H9 (cell line): Measurements from ENCODE around the gene OR10D3. TPM values are rescaled to one million over a fixed set of nuclear protein-coding genes. Genes with fewer than 3 reads are reported as not detected.

Experiments
- DNase-seq: peaks from one replicate; pipeline ENCODE4 v3.0.0-alpha.2; 2017
- H2AFZ ChIP-seq: one replicate; pipeline ENCODE4 v1.6.1; 2013; ENCODE audit warnings: mild to moderate bottlenecking, low read length, control low read depth, moderate library complexity
- H2AK5ac ChIP-seq: 2 replicates; pipeline ENCODE4 v1.6.1; 2013; ENCODE audit warnings: low read length, control low read depth, mixed read lengths; ENCODE audit not compliant: insufficient read length
- H2BK120ac ChIP-seq: one replicate; pipeline ENCODE4 v1.6.1; 2013; ENCODE audit warnings: low read depth, mild to moderate bottlenecking, low read length, control low read depth, inconsistent platforms; ENCODE audit not compliant: poor library complexity, severe bottlenecking
- H2BK12ac ChIP-seq: 2 replicates; pipeline ENCODE4 v1.6.1; 2013; ENCODE audit warnings: low read length, control low read depth, mixed read lengths, low read depth; ENCODE audit not compliant: insufficient read length
- H2BK15ac ChIP-seq: 2 replicates; pipeline ENCODE4 v1.6.1; 2013; ENCODE audit warnings: low read depth, low read length, control low read depth
- H2BK20ac ChIP-seq: one replicate; pipeline ENCODE4 v1.6.1; 2013; ENCODE audit warnings: low read depth, mild to moderate bottlenecking, low read length, control low read depth, inconsistent platforms; ENCODE audit not compliant: poor library complexity, severe bottlenecking
- H2BK5ac ChIP-seq: 2 replicates; pipeline ENCODE4 v1.6.1; 2013; ENCODE audit warnings: low read length, control low read depth, mixed read lengths; ENCODE audit not compliant: insufficient read length
- H3K14ac ChIP-seq: 2 replicates; pipeline ENCODE4 v1.6.1; 2013; ENCODE audit warnings: low read length, control low read depth; ENCODE audit not compliant: insufficient read depth
- H3K18ac ChIP-seq: 2 replicates; pipeline ENCODE4 v1.6.1; 2013; ENCODE audit warnings: low read depth, mild to moderate bottlenecking, mixed read lengths, low read length, control low read depth; ENCODE audit not compliant: insufficient read length
- H3K23ac ChIP-seq: 2 replicates; pipeline ENCODE4 v1.6.1; 2013; ENCODE audit warnings: low read length, control low read depth, mixed read lengths, low read depth; ENCODE audit not compliant: insufficient read length
- H3K23me2 ChIP-seq: 2 replicates; pipeline ENCODE4 v1.6.1; 2013; ENCODE audit warnings: low read depth, mild to moderate bottlenecking, mixed read lengths, low read length, control low read depth; ENCODE audit not compliant: insufficient read length, poor library complexity, severe bottlenecking
- H3K27ac ChIP-seq: 2 replicates; pipeline ENCODE4 v1.5.1; 2013; ENCODE audit warnings: low read length, control low read depth, mixed read lengths, low read depth; ENCODE audit not compliant: insufficient read length
- H3K27me3 ChIP-seq: 2 replicates; pipeline ENCODE4 v1.6.1; 2013; ENCODE audit warnings: low read length, control low read depth, inconsistent platforms; ENCODE audit not compliant: insufficient read depth
- H3K4ac ChIP-seq: 2 replicates; pipeline ENCODE4 v1.6.1; 2013; ENCODE audit warnings: low read depth, mild to moderate bottlenecking, control low read depth, inconsistent platforms, low read length, moderate library complexity
- H3K4me1 ChIP-seq: 2 replicates; pipeline ENCODE4 v1.6.1; 2013; ENCODE audit warnings: low read length, control low read depth, inconsistent platforms; ENCODE audit not compliant: insufficient read depth
- H3K4me2 ChIP-seq: 2 replicates; pipeline ENCODE4 v1.6.1; 2013; ENCODE audit warnings: low read length, control low read depth, mixed read lengths; ENCODE audit not compliant: insufficient read length, insufficient read depth
- H3K56ac ChIP-seq: 2 replicates; pipeline ENCODE4 v1.6.1; 2013; ENCODE audit warnings: low read depth, mild to moderate bottlenecking, mixed read lengths, low read length, control low read depth; ENCODE audit not compliant: insufficient read length
- H3K79me1 ChIP-seq: 2 replicates; pipeline ENCODE4 v1.6.1; 2013; ENCODE audit warnings: low read depth, mild to moderate bottlenecking, moderate library complexity, low read length, control low read depth, inconsistent platforms; ENCODE audit not compliant: insufficient read depth, poor library complexity, severe bottlenecking
- H3K79me2 ChIP-seq: 2 replicates; pipeline ENCODE4 v1.6.1; 2013; ENCODE audit warnings: low read length, control low read depth, inconsistent platforms; ENCODE audit not compliant: insufficient read depth
- H3K9ac ChIP-seq: 2 replicates; pipeline ENCODE4 v1.6.1; 2013; ENCODE audit warnings: low read length, control low read depth, mixed read lengths; ENCODE audit not compliant: insufficient read length; ENCODE audit errors: extremely low read depth
- H3K9me3 ChIP-seq: one replicate; pipeline ENCODE4 v1.6.1; 2013; ENCODE audit warnings: low read depth, low read length, inconsistent platforms; ENCODE audit not compliant: control insufficient read depth
- H3T11ph ChIP-seq: one replicate; pipeline ENCODE4 v1.6.1; 2013; ENCODE audit warnings: mild to moderate bottlenecking, low read length, control low read depth, inconsistent platforms
- H4K20me1 ChIP-seq: one replicate; pipeline ENCODE4 v1.6.1; 2013; ENCODE audit not compliant: control insufficient read depth, insufficient read length, insufficient read depth
- H4K5ac ChIP-seq: 2 replicates; pipeline ENCODE4 v1.6.1; 2013; ENCODE audit warnings: low read depth, mild to moderate bottlenecking, mixed read lengths, low read length, control low read depth; ENCODE audit not compliant: insufficient read length
- H4K8ac ChIP-seq: replicated peaks from 2 replicates; pipeline ENCODE4 v1.6.1; 2013; ENCODE audit warnings: low read length, control low read depth, mixed read lengths, low read depth; ENCODE audit not compliant: insufficient read length
- H4K91ac ChIP-seq: 2 replicates; pipeline ENCODE4 v1.6.1; 2013; ENCODE audit warnings: low read depth, mild to moderate bottlenecking, moderate library complexity, mixed read lengths, low read length, control low read depth; ENCODE audit not compliant: insufficient read length
- H3K27ac Mint-ChIP-seq, 3 experiments: 2 replicates in 2 of 3; 3 replicates in 1 of 3; pipeline ENCODE4 v1.8.0; 2020 to 2021; ENCODE audit warnings: mixed read lengths in 3 of 3, mild to moderate bottlenecking in 1 of 3, moderate library complexity in 1 of 3
- H3K27me3 Mint-ChIP-seq: 2 replicates; pipeline ENCODE4 v1.8.0; 2021; ENCODE audit warnings: low read depth, mild to moderate bottlenecking, moderate library complexity, mixed read lengths
- H3K36me3 Mint-ChIP-seq, 3 experiments: 2 replicates in 2 of 3; 3 replicates in 1 of 3; pipeline ENCODE4 v1.8.0; 2020 to 2021; ENCODE audit warnings: low read depth in 3 of 3, mixed read lengths in 3 of 3; ENCODE audit not compliant: insufficient read depth in 1 of 3
- H3K4me1 Mint-ChIP-seq, 2 experiments: 2 replicates each; pipeline ENCODE4 v1.8.0; 2020; ENCODE audit warnings: mixed read lengths in 2 of 2
- H3K4me3 Mint-ChIP-seq, 2 experiments: 2 replicates in 1 of 2; 3 replicates in 1 of 2; pipeline ENCODE4 v1.8.0; 2020 to 2021; ENCODE audit warnings: mild to moderate bottlenecking in 2 of 2, mixed read lengths in 2 of 2, moderate library complexity in 1 of 2
- H3K9me3 Mint-ChIP-seq, 2 experiments: 2 replicates in 1 of 2; 3 replicates in 1 of 2; pipeline ENCODE4 v1.8.0; 2020; ENCODE audit warnings: mild to moderate bottlenecking in 2 of 2, mixed read lengths in 2 of 2, moderate library complexity in 1 of 2
- WGBS: extraction: QIAGEN DNeasy Blood & Tissue Kit; methylation state at CpG from one replicate; pipeline ENCODE4 v1.1.7; 2013; ENCODE audit warnings: missing lambda C conversion rate, low lambda C conversion rate, mixed read lengths; ENCODE audit not compliant: insufficient read length; ENCODE audit errors: extremely low coverage; 5-methylcytosine and 5-hydroxymethylcytosine counted together
- total RNA-seq: library from RNA; stranded (reverse); gene quantifications from 2 replicates; pipeline ENCODE4 v1.2.1, GENCODE V29; 2021
- TF ChIP-seq, protein P1 (sequence below): fragments of 200-600 bp; sonication (generic); conservative IDR thresholded peaks from 3 replicates; pipeline ENCODE4 v1.8.0; 2021; ENCODE audit warnings: antibody characterized with exemption, mild to moderate bottlenecking

OR10D3 gene
- total RNA-seq, 1 experiment from 2014 or later, result not detected

DNA sequence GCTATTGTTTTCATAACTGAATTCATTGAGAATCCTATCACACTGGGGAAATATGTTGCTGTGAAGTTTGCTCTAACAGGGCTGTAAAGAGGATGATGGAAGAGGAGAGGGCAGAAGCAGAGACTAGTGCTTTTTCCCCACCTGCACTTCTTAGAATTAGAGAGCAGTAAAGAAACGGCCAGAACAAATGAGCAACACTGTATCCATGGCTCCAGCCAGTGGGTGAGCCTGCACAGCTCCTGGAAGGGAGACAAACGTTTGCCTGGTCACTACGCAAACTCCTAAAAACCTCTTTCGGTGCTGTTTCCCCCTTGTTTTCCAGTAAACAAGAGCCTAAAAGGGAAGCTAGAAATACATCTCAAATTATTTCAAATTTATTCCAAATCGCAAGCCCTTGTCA, 22.2 kb upstream of the OR10D3 start:
- no peak overlapping the region for H4K8ac ChIP-seq
- H3K36me3 Mint-ChIP-seq, result no peaks in the 10 kb centered on the region; a peak in 1 of 7 replicates
- peaks cover 47% of the 10 kb centered on the region for H3K27me3 Mint-ChIP-seq
- H3K79me2 ChIP-seq, result no peaks in the 10 kb centered on the region
- no peak overlapping the region for H4K91ac ChIP-seq
- H3T11ph ChIP-seq, result no peak overlapping the region
- TF ChIP-seq, protein P1, sequence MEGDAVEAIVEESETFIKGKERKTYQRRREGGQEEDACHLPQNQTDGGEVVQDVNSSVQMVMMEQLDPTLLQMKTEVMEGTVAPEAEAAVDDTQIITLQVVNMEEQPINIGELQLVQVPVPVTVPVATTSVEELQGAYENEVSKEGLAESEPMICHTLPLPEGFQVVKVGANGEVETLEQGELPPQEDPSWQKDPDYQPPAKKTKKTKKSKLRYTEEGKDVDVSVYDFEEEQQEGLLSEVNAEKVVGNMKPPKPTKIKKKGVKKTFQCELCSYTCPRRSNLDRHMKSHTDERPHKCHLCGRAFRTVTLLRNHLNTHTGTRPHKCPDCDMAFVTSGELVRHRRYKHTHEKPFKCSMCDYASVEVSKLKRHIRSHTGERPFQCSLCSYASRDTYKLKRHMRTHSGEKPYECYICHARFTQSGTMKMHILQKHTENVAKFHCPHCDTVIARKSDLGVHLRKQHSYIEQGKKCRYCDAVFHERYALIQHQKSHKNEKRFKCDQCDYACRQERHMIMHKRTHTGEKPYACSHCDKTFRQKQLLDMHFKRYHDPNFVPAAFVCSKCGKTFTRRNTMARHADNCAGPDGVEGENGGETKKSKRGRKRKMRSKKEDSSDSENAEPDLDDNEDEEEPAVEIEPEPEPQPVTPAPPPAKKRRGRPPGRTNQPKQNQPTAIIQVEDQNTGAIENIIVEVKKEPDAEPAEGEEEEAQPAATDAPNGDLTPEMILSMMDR, result no peak
- no peak overlapping the region for H3K14ac ChIP-seq
- H2AK5ac ChIP-seq, result no peak overlapping the region
- H3K4me1 ChIP-seq, result no peaks in the 10 kb centered on the region
- H3K56ac ChIP-seq, result no peak overlapping the region
- H3K23ac ChIP-seq, result no peak overlapping the region
- peaks cover 5% of the 10 kb centered on the region; the same call in 1 of the 2 replicates for H3K27me3 ChIP-seq
- H2BK20ac ChIP-seq, result no peak overlapping the region
- no peak overlapping the region for H3K4ac ChIP-seq
- no peaks in the 10 kb centered on the region; a peak in 1 of 5 replicates for H3K9me3 Mint-ChIP-seq
- no peak overlapping the region for H3K18ac ChIP-seq
- no peak overlapping the region for H3K4me3 Mint-ChIP-seq
- no peak for DNase-seq
- no peaks in the 10 kb centered on the region for H3K79me1 ChIP-seq
- no peak overlapping the region for H3K27ac ChIP-seq
- no peak overlapping the region for H4K5ac ChIP-seq
- no peaks in the 10 kb centered on the region for H3K23me2 ChIP-seq
- no peak overlapping the region for H3K4me2 ChIP-seq
- H2BK5ac ChIP-seq, result no peak overlapping the region
- no peak overlapping the region for H3K27ac Mint-ChIP-seq
- H2BK15ac ChIP-seq, result no peak overlapping the region
- no CpG with 5 or more reads among the region's 5 CpGs for WGBS
- H2BK12ac ChIP-seq, result no peak overlapping the region
- no peak overlapping the region for H2AFZ ChIP-seq
- H3K9me3 ChIP-seq, result no peaks in the 10 kb centered on the region
- no peaks in the 10 kb centered on the region for H4K20me1 ChIP-seq
- peaks cover 6 to 11% of the 10 kb centered on the region in 2 experiments; a peak in 3 of 4 replicates for H3K4me1 Mint-ChIP-seq
- H2BK120ac ChIP-seq, result no peak overlapping the region
- H3K9ac ChIP-seq, result no peak overlapping the region
